HG03460 (cell line): ENCODE data around the gene SPTBN4.

ENCODE experiments used
- ATAC-seq: cut with Tn5 transposase; IDR thresholded peaks from one replicate; pipeline ENCODE4 v1.9.1; 2021; ENCODE audit not compliant: unreplicated experiment

SPTBN4 gene

DNA sequence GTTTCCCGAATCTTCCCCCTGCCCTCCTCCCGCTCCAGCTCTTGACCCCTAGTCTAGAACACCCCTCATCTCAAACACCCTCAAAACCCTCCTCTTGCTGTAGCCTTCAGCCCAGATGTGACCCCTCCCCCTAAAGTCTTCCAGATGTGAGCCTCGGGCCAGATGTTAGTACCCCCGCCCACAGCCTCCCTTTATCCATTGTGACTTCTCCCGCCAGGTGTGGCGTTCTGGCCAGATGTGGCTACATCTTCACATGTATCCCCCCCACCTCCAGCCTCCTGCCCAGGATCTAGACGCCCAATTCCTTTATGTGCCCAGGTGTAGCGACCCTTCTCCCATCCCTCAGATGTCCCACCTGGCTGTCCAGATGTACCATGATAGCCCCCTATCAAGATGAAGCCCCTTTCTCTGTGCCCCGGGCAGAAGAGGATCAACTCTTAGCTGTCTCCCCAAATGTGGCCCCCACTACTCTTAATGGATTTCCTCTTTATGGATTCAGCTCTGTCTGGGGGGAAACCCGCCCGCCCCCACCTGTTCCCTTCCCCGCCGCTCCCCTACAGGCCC is 133.9 kb downstream of the SPTBN4 start:
- no peak for ATAC-seq

DNA sequence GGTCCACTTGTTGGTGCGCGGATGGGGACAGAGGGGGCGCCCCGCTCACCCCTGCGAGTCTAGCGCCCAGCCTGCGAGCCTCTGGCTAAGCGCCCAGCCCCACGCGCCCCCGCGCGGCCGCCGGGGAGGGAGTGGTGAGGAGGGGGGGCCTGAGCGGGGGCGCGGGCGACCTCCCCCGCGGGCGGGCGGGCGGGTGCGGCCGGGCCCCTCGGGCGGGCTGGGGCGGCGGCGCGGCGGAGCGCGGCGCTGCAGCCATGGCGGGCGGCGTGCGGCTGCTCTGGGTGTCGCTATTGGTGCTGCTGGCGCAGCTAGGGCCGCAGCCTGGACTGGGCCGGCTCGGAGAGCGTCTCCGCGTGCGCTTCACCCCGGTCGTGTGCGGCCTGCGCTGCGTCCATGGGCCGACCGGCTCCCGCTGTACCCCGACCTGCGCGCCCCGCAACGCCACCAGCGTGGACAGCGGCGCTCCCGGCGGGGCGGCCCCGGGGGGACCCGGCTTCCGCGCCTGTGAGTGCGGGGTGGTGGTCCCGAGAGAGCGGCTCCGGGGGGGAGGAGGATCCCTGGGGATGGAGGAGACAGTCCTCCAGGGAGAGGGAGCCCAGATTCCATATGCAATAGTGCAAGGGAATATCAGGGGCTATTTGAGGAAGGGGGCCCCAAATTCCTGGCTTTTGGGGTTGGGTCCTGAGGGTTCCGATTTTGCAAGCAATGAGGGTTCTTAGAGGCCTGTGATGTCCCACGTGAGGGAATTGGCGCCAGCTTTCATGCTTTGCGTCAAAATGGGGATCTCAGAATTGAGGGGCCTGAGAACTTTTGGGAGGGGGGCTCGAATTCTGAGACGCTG is 134.6 kb downstream of the SPTBN4 start, which contains the start of gene LTBP4:
TSS of gene LTBP4 (plus strand) at position 236 of the 841 bp plus-strand sequence. CDS start at position 255, 19 bp downstream.
- no peak for ATAC-seq

DNA sequence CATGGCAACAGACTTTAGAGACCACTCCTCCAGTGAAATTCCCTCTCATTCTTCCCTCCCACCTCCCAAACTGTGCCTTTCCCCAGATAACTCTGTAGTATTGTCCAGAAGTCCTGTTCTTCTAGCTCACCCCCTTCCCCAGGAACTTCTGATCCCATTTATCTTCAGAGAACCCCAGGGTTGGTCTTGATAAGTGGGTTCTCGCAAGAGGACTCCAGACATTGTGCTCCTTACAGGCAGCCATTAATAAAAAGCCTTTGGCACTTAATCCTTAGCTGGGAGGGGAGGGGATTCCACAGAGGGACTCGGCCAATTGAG is 136.2 kb downstream of the SPTBN4 start:
- no peak for ATAC-seq

DNA sequence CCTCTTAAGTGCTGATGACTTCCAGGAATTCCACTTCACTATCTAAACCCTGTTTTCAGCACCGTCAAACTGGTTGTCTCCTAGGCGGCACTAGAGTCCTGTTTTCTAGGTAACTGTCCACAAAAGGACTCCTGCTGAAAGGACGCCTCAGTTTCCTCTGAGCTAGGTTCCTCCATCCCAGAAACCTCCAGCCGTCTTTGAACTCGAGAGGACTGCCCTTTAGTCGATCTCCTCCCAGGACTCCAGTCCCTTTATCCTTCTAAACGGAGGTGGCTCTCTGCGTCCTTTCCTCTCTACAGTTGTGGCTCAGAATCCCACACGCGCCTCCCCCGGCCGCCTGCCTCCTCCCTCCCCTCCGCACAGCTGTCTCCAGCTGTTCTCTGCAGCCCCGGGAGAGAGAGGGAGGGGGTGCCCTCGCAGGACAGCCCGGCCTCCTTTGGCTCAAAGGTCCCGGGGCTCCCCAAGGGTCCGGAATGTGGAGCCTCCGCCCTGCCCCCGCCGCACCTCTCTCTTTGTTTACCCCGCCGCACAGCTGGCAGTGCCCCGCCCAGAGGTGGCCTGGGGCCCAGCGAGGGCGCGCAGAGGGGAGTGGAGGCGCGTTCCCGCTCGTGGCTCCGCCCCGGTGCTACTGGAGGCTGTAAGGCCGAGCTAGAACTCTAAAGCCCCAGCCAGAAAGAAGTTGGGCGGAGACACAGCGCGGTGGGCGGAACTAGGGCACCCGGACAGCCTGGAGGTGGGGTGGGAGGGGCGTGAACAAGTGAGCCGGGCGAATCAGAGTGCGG is 136.8 kb downstream of the SPTBN4 start:
- peak; percentile 67 for ATAC-seq

DNA sequence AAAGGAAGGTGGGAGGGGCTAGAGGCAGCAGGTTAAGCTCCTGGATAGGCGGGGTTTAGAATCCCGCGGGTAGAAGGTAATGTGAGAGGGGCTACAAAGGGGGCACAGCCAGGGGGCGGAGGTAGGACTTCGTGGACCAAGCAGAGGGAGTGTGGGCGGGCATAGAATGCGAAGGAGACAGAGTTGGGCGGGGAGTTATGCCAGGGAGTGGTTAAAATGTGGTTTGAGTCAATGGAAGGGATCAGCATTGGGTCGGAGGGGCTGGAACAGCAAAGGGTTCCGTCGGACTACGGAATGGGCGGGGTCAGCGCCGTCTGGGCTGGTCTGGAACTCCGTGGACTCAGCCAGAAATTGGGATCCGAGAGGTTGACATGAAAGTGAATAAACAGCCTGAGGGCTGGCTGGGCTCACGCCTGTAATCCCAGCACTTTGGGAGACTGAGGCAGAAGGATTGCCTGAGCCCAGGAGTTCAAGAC is 137.4 kb downstream of the SPTBN4 start:
- no peak for ATAC-seq

DNA sequence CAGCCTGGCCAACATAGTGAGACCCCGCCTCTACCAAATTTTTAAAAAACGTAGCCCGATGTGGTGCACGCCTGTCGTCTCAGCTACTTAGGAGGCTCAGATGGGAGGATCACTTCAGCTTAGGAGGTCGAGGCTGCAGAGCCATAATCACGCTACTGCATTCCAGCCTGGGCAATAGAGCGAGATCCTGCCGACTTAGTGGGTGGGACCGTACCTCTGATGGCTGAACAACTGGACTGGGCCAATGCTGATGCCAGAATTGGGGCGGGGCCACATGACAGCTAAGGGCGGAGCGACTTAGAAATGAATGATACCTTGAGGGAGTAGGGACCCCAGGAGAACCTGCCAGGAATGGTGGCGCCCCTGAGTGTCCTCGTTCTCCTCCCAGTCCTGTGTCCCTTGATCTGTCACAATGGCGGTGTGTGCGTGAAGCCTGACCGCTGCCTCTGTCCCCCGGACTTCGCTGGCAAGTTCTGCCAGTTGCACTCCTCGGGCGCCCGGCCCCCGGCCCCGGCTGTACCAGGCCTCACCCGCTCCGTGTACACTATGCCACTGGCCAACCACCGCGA is 137.9 kb downstream of the SPTBN4 start:
- ATAC-seq: no peak

DNA sequence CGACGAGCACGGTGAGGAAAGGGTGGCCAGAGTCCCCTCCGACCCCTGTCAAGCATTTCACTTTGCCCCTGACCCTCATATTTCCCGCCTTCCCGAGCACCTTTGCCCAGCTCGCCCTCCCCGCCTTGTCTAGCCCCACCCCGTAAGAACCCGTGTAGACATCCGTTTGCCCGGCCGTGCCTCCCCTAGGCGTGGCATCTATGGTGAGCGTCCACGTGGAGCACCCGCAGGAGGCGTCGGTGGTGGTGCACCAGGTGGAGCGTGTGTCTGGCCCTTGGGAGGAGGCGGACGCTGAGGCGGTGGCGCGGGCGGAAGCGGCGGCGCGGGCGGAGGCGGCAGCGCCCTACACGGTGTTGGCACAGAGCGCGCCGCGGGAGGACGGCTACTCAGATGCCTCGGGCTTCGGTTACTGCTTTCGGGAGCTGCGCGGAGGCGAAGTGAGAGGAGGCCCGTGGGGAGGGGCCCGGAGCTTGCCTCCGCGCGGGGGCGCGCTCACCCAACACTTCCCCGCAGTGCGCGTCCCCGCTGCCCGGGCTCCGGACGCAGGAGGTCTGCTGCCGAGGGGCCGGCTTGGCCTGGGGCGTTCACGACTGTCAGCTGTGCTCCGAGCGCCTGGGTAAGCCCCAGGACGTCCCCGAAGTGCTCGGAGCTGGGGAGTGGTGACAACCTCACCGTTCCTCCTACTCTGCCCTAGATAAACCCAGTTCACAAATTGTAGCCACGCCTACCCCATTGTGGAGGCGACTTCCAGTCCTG is 138.6 kb downstream of the SPTBN4 start:
- peak; percentile 25 for ATAC-seq

DNA sequence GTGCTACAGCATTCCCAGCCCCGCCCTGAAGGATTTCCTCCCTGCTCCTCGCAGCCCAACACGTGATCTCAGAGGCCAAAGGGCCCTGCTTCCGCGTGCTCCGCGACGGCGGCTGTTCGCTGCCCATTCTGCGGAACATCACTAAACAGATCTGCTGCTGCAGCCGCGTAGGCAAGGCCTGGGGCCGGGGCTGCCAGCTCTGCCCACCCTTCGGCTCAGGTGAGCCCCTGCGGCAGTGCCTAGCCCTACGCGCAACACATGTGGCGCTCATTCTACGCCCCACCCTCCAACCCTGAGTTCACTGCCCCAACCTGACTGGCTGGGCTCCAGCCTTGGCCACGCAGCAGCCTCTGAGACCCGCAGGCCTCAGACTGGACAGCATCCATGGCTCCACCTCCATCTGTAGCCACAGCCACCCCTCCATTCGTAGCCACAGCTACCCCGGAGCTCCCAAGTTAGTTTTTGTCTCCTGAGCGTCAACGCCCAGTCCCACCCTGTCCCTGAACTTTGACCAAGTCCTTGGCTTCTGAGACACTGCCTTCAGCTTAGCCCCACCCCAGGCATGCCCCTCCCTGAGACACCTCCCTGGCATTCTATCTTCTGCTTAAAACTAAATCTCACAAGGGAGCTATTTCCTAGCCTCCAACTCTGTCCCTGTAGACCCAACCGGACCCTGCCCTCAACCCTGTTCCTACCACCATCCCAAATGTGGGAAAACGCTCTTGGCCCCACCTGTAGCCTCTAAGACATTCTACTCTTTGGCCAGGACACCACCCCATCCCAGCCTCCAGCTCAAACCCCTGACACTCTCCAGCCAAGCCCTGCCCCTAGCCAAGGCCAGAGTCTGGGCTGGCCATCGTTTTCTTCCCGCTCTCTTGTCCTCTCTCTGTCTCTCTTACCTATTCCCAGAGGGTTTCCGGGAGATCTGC is 140.8 kb downstream of the SPTBN4 start:
- no peak for ATAC-seq

DNA sequence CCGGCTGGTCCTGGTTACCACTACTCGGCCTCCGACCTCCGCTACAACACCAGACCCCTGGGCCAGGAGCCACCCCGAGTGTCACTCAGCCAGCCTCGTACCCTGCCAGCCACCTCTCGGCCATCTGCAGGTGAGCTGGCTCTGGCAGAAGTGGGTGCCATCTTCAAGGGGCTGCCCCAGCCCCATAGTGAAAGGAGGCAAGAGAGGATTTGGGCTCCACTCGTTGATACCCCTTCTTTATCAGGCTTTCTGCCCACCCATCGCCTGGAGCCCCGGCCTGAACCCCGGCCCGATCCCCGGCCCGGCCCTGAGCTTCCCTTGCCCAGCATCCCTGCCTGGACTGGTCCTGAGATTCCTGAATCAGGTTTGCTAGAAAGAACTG is 141.4 kb downstream of the SPTBN4 start:
- no peak for ATAC-seq

DNA sequence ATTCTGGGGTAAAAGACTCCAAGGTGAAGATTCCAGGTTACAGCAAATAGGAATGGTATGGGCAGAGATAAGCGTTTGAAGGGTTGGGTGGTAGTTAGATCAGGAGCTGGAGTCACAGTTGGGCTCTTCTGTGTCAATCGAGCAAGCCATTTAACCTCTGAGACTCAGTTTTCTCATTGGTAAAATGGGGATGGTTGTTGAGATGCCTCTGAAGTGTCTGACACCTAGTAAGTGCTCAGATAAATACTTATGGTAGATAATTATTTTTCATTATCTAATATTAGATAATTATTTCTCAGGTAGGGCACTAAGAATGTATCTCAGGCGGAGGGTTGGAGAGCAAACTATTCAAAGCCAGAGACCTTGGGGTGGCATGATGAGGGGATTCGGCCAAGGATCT is 142.2 kb downstream of the SPTBN4 start:
- ATAC-seq: no peak

DNA sequence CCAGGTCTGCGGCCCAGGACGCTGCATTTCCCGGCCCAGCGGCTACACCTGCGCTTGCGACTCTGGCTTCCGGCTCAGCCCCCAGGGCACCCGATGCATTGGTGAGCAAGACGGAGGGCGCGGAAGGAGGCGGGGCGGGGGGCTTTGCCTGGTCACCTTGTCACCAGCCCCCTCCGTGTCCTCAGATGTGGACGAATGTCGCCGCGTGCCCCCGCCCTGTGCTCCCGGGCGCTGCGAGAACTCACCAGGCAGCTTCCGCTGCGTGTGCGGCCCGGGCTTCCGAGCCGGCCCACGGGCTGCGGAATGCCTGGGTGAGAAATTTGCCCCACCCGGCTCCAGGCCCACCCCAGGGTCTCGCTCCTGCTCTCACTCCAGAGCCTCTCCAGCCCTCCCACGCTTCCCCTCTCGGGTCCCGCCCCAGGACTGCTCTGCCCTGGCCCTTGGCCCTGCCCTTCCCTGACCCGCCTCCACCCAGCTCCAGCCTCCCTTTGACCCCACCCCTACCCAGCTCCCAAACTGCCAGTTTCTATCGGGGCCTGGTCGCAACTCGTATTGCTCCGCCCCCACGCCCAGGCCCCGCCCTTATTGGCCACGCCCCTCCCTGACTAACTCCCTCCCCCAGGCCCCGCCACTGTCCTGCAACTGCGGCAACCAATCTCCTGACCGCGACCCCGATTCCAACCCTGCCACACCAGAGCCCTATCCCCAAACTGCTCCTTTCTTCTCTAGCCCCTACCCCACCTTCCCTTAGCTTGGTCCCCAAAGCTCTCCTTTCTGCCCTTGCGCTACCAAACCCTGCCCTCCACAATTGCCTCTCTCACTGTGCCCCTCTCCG is 143.0 kb downstream of the SPTBN4 start:
- peak; percentile 34 for ATAC-seq

DNA sequence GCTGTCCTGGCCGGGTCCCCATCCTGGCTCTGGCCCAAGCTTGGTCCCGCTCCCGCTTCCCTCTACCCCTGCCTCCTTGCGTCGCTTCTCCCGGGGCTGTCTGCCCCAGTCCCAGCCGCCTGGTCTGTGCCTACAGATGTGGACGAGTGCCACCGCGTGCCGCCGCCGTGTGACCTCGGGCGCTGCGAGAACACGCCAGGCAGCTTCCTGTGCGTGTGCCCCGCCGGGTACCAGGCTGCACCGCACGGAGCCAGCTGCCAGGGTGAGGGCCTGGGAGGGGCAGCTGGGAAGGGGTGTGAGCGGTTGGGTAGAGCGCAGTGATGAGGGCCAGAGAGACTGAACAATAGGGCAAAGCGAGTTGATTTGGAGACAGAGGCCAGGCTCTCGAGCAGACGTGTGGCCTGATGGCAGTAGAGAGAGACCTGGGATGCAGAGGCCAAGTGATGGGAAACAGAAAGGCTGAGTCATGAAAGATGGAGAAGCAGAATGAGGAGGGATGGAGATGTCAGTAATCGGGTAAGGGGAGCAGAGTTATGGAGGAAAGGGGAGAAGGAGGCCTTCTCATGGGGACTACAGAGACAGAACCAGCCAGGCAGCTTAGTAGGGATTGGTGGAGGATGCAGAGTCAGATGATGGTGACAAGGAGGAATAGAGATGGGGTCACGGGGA is 143.7 kb downstream of the SPTBN4 start:
- no peak for ATAC-seq

DNA sequence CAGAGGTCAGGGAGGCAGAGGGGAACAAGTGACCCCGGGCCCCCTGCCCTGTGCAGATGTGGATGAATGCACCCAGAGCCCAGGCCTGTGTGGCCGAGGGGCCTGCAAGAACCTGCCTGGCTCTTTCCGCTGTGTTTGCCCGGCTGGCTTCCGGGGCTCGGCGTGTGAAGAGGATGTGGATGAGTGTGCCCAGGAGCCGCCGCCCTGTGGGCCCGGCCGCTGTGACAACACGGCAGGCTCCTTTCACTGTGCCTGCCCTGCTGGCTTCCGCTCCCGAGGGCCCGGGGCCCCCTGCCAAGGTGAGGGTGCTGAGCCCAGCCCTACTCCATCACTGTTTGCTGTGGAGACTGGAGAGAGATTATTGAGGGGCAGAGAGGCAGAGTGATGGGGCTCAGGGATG is 144.3 kb downstream of the SPTBN4 start:
- no peak for ATAC-seq

DNA sequence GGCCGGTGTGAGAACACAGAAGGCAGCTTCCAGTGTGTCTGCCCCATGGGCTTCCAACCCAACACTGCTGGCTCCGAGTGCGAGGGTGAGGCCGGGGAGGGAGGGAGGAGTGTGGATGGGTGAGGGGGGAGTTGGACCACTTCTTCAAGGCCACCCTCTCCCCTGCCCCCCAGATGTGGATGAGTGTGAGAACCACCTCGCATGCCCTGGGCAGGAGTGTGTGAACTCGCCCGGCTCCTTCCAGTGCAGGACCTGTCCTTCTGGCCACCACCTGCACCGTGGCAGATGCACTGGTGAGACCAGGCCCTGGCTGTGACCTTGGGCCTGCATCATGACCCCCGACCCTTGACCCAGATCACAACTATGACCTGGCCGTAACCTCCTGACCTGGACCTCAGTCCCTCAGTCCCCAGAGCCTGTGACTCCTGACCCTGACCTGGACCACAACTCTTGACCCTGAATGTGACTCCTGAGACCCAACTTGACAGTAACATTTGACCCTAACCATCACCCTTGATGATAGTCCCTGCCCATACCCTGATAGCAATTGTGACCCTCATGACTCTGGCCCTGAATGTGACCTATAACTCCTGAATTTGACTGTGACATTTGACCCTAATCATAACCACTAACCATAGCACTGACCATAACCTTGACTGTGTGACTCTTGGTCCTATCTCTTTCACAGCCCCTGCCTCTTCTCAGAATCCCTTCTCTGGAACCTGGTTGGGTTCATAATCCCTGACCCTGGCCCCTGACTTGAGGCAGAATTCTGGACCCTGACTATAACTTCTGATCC is 145.3 kb downstream of the SPTBN4 start:
- no peak for ATAC-seq

DNA sequence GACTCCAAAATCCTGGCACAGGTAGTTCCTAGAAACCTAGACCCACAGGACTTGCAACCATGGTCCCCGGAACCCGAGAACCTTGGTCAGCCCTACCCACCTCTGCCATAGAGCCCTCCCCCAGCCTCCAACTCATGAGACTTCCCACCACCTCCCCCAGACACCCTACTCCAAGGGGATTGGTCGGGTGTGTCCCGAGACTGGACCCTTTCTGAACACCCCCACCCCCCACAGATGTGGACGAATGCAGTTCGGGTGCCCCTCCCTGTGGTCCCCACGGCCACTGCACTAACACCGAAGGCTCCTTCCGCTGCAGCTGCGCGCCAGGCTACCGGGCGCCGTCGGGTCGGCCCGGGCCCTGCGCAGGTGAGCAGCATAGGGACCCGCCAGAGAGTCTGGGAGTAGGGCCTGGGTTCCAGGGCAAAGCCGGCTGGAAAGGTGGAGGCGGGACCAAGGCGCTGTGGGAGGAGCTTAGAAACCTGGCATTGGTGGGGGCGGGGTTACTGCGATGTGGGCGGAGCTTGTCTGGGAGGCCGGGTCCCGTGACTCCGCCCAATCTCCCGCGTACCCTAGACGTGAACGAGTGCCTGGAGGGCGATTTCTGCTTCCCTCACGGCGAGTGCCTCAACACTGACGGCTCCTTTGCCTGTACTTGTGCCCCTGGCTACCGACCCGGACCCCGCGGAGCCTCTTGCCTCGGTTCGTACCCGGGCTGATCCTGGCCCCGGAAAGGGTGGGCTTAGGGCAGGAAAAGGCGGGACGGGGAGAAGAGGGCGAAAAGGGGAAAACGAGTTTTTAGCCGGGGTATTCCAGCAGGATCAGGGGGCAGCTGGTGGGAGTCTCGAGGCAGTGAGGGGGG is 146.3 kb downstream of the SPTBN4 start:
- ATAC-seq: no peak
